CD14-positive monocyte (primary cell): ENCODE data around the gene CNOT1. TPM values are rescaled to one million over a fixed set of nuclear protein-coding genes. Genes with fewer than 3 reads are reported as not detected.
"Not testable (repeated sequence)": the region's sequence is repeated elsewhere in the genome, so short reads cannot be mapped to it uniquely, and the experiment has no call there.

Source experiments
- DNase-seq, 3 donors: peaks; one replicate each; pipeline ENCODE4 v3.0.0-alpha.2; 2011 to 2022
- H2AFZ ChIP-seq: 2 replicates; pipeline ENCODE4 v1.6.0; 2012; ENCODE audit warnings: mild to moderate bottlenecking, low read depth, low read length, inconsistent platforms; ENCODE audit not compliant: insufficient read depth, poor library complexity, severe bottlenecking
- H3K27ac ChIP-seq, 2 donors: 1 replicate in 1 of 2; 2 replicates in 1 of 2; pipeline ENCODE4 v1.5.1; 2012 to 2013; ENCODE audit warnings: low read length in 2 of 2, control low read depth in 1 of 2, inconsistent platforms in 1 of 2, low read depth in 1 of 2, mild to moderate bottlenecking in 1 of 2
- H3K27me3 ChIP-seq, 2 donors: one replicate each; pipeline versions ENCODE4 v1.6.0 to v1.6.1; 2011 to 2013; ENCODE audit warnings: low read length in 2 of 2; ENCODE audit not compliant: control insufficient read depth in 2 of 2, insufficient read depth in 2 of 2
- H3K36me3 ChIP-seq, 2 donors: replicated peaks in 1 of 2; 1 replicate in 1 of 2; 2 replicates in 1 of 2; pipeline versions ENCODE4 v1.5.1 to v1.6.1; 2012 to 2013; ENCODE audit warnings: low read length in 2 of 2, control low read depth in 1 of 2, inconsistent platforms in 1 of 2, mild to moderate bottlenecking in 1 of 2; ENCODE audit not compliant: insufficient read depth in 2 of 2, control insufficient read depth in 1 of 2
- H3K4me1 ChIP-seq, 2 donors: 1 replicate in 1 of 2; 2 replicates in 1 of 2; pipeline versions ENCODE4 v1.5.1 to v1.6.1; 2012 to 2013; ENCODE audit warnings: low read length in 2 of 2, control low read depth in 1 of 2, inconsistent platforms in 1 of 2, mild to moderate bottlenecking in 1 of 2, moderate library complexity in 1 of 2; ENCODE audit not compliant: insufficient read depth in 2 of 2, control insufficient read depth in 1 of 2
- H3K4me2 ChIP-seq: replicated peaks from 2 replicates; pipeline ENCODE3; 2012; ENCODE audit warnings: low read length, moderate library complexity, mild to moderate bottlenecking; ENCODE audit not compliant: poor library complexity, severe bottlenecking; ENCODE audit errors: extremely low read depth
- H3K4me3 ChIP-seq, 3 experiments: fragments of 200-600 bp in 1 of 3; sonication (generic) in 1 of 3; replicated peaks in 1 of 3; 1 replicate in 2 of 3; 2 replicates in 1 of 3; pipeline ENCODE4 v1.5.1; 2011 to 2013; ENCODE audit warnings: low read length in 3 of 3, mild to moderate bottlenecking in 3 of 3, control low read depth in 2 of 3, low read depth in 2 of 3, inconsistent platforms in 1 of 3, moderate library complexity in 1 of 3
- H3K79me2 ChIP-seq: 2 replicates; pipeline ENCODE4 v1.6.0; 2012; ENCODE audit warnings: mild to moderate bottlenecking, control low read depth, inconsistent platforms, low read length, moderate library complexity; ENCODE audit not compliant: insufficient read depth
- H3K9ac ChIP-seq: 2 replicates; pipeline ENCODE4 v1.6.0; 2017; ENCODE audit warnings: low read length, mild to moderate bottlenecking; ENCODE audit not compliant: insufficient read depth, poor library complexity, severe bottlenecking
- H3K9me3 ChIP-seq, 2 donors: replicated peaks in 1 of 2; 1 replicate in 1 of 2; 2 replicates in 1 of 2; pipeline versions ENCODE4 v1.5.1 to v1.6.1; 2012 to 2013; ENCODE audit warnings: low read length in 2 of 2, control low read depth in 1 of 2; ENCODE audit not compliant: control insufficient read depth in 1 of 2, insufficient read depth in 1 of 2
- H4K20me1 ChIP-seq: 2 replicates; pipeline ENCODE4 v1.6.0; 2012; ENCODE audit warnings: mild to moderate bottlenecking, low read length, control low read depth, moderate library complexity; ENCODE audit not compliant: insufficient read depth
- H3K27ac Mint-ChIP-seq, 7 donors: one replicate each; pipeline ENCODE4 v1.8.0; 2020; ENCODE audit warnings: mild to moderate bottlenecking in 7 of 7, mixed read lengths in 7 of 7, moderate library complexity in 6 of 7, inconsistent platforms in 2 of 7
- H3K27me3 Mint-ChIP-seq, 3 donors: one replicate each; pipeline ENCODE4 v1.8.0; 2021 to 2022; ENCODE audit warnings: low read depth in 3 of 3, mild to moderate bottlenecking in 3 of 3, mixed read lengths in 3 of 3, moderate library complexity in 3 of 3, inconsistent platforms in 1 of 3
- H3K36me3 Mint-ChIP-seq, 2 donors: one replicate each; pipeline ENCODE4 v1.8.0; 2020; ENCODE audit warnings: mixed read lengths in 2 of 2, inconsistent platforms in 1 of 2, mild to moderate bottlenecking in 1 of 2
- H3K4me1 Mint-ChIP-seq: one replicate; pipeline ENCODE4 v1.8.0; 2020; ENCODE audit warnings: mild to moderate bottlenecking, mixed read lengths
- H3K4me3 Mint-ChIP-seq, 2 donors: one replicate each; pipeline ENCODE4 v1.8.0; 2020; ENCODE audit warnings: mild to moderate bottlenecking in 2 of 2, mixed read lengths in 2 of 2, moderate library complexity in 1 of 2
- H3K9me3 Mint-ChIP-seq, 7 donors: one replicate each; pipeline ENCODE4 v1.8.0; 2020 to 2022; ENCODE audit warnings: mixed read lengths in 7 of 7, mild to moderate bottlenecking in 6 of 7, moderate library complexity in 6 of 7, inconsistent platforms in 2 of 7
- CTCF ChIP-seq: fragments of 200-600 bp; IDR thresholded peaks from one replicate; pipeline ENCODE4 v1.8.0; 2022; ENCODE audit warnings: antibody characterized with exemption, mild to moderate bottlenecking
- WGBS: methylation state at CpG from one replicate; pipeline ENCODE4 v1.1.5; 2013; ENCODE audit warnings: missing lambda C conversion rate; ENCODE audit not compliant: insufficient coverage; 5-methylcytosine and 5-hydroxymethylcytosine counted together
- intact Hi-C, 2 donors: fragments of 100-400 bp; cut with micrococcal nuclease; formaldehyde crosslinking; loops; one replicate each; pipeline versions ENCODE4 v1.15.0 to v1.15.1; 2023
- polyA plus RNA-seq, 3 donors: library from polyadenylated mRNA; depleted of rRNA in 1 of 3; unstranded in 2 of 3; stranded (reverse) in 1 of 3; fragments of 300-500 nt in 2 of 3; fragments of >200 nt in 1 of 3; fragmentation: Illumina TruSeq in 2 of 3; gene quantifications; 1 replicate in 2 of 3; 2 replicates in 1 of 3; pipeline ENCODE4 v1.2.3, GENCODE V29; 2012 to 2021

CNOT1 gene
- polyA plus RNA-seq, 3 donors = 50.8 to 182 (median 60.8) TPM

GRCh38 chr16:58614212-58614611, 15.4 kb downstream of the CNOT1 start:
- H3K4me1 Mint-ChIP-seq = no peaks in the 10 kb centered on the region
- Histone ChIP-seq H2AFZ (no peak overlapping the region), H3K27me3 (no peaks in the 10 kb centered on the region), H3K4me3 (no peak overlapping the region), H3K79me2 (peaks cover 99% of the 10 kb centered on the region), H4K20me1 (peaks cover 100% of the 10 kb centered on the region), H3K36me3 (peaks cover 24 to 69% of the 10 kb centered on the region in 2 donors), H3K9ac (no peak overlapping the region), H3K4me2 (no peak overlapping the region), H3K27ac (no peak overlapping the region), H3K4me1 (no peaks in the 10 kb centered on the region), H3K9me3 (no peaks in the 10 kb centered on the region)
- intact Hi-C loops = no loop called here
- WGBS = 93% methylated on average over 2 of the region's 6 CpGs
- no peak for TF ChIP-seq CTCF
- peaks cover 16 to 49% of the 10 kb centered on the region in 2 donors for H3K36me3 Mint-ChIP-seq
- no peaks in the 10 kb centered on the region for H3K27me3 Mint-ChIP-seq
- H3K27ac Mint-ChIP-seq = peak overlapping the region in 1 of 7 donors; percentile 50
- DNase-seq = no peak
- H3K9me3 Mint-ChIP-seq = no peaks in the 10 kb centered on the region
- H3K4me3 Mint-ChIP-seq = no peak overlapping the region

GRCh38 chr16:58612965-58613364, 16.7 kb downstream of the CNOT1 start:
- DNase-seq, H3K9ac ChIP-seq, H3K4me3 Mint-ChIP-seq, H3K27me3 Mint-ChIP-seq, H3K4me3 ChIP-seq, H3K4me2 ChIP-seq, intact Hi-C loops, H3K9me3 Mint-ChIP-seq, H3K27ac Mint-ChIP-seq, H3K27me3 ChIP-seq, H3K27ac ChIP-seq, H3K9me3 ChIP-seq, H3K4me1 Mint-ChIP-seq, H3K4me1 ChIP-seq, H2AFZ ChIP-seq: not testable (repeated sequence)
- Histone ChIP-seq H4K20me1 (peaks cover 100% of the 10 kb centered on the region), H3K36me3 (peaks cover 18 to 67% of the 10 kb centered on the region in 2 donors), H3K79me2 (peaks cover 99% of the 10 kb centered on the region)
- WGBS = no CpG with 5 or more reads among the region's 7 CpGs
- H3K36me3 Mint-ChIP-seq = peaks cover 18 to 47% of the 10 kb centered on the region in 2 donors
